C4-2B (cell line): ENCODE measurements around the gene SLAMF9.

ENCODE experiments used
- ZFX ChIP-seq: fragments of 450-650 bp; IDR thresholded peaks from 2 replicates; pipeline ENCODE4 v1.6.1; 2017
- TF ChIP-seq, protein P1 (sequence below): fragments of 450-650 bp; conservative IDR thresholded peaks from 2 replicates; pipeline ENCODE4 v1.5.1; 2017; ENCODE audit warnings: mild to moderate bottlenecking

- TF ChIP-seq, protein P1, sequence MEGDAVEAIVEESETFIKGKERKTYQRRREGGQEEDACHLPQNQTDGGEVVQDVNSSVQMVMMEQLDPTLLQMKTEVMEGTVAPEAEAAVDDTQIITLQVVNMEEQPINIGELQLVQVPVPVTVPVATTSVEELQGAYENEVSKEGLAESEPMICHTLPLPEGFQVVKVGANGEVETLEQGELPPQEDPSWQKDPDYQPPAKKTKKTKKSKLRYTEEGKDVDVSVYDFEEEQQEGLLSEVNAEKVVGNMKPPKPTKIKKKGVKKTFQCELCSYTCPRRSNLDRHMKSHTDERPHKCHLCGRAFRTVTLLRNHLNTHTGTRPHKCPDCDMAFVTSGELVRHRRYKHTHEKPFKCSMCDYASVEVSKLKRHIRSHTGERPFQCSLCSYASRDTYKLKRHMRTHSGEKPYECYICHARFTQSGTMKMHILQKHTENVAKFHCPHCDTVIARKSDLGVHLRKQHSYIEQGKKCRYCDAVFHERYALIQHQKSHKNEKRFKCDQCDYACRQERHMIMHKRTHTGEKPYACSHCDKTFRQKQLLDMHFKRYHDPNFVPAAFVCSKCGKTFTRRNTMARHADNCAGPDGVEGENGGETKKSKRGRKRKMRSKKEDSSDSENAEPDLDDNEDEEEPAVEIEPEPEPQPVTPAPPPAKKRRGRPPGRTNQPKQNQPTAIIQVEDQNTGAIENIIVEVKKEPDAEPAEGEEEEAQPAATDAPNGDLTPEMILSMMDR = no peak
- TF ChIP-seq ZFX = no peak
Measured at GRCh38 chr1:159920651-159921050, 33.4 kb downstream of the SLAMF9 start.
